GM12865 (cell line): Measurements from ENCODE around the gene EPHB2.

Experiments
- DNase-seq: peaks from one replicate; pipeline ENCODE4 v3.0.0; 2010; ENCODE audit warnings: low read depth
- H3K4me3 ChIP-seq: 2 replicates; pipeline ENCODE4 v1.5.1; 2011; ENCODE audit warnings: mild to moderate bottlenecking, low read depth, low read length, control low read depth
- CTCF ChIP-seq: IDR thresholded peaks from 2 replicates; pipeline ENCODE4 v1.5.1; 2011; ENCODE audit warnings: low read length, control low read depth, low read depth, inconsistent platforms; ENCODE audit not compliant: insufficient read depth; ENCODE audit errors: missing control alignments

EPHB2 gene

GRCh38 chr1:22966309-22966708, 255.7 kb downstream of the EPHB2 start:
- no peak for TF ChIP-seq CTCF
- no peak for DNase-seq
- H3K4me3 ChIP-seq = no peak overlapping the region

GRCh38 chr1:22967833-22968232, 257.2 kb downstream of the EPHB2 start:
- no peak for TF ChIP-seq CTCF
- H3K4me3 ChIP-seq = no peak overlapping the region
- DNase-seq = no peak

- DNase-seq = no peak
- H3K4me3 ChIP-seq = no peak overlapping the region
- TF ChIP-seq CTCF = no peak
Measured at GRCh38 chr1:22969304-22969709, 258.7 kb downstream of the EPHB2 start.

GRCh38 chr1:22970096-22970495, 259.5 kb downstream of the EPHB2 start:
- TF ChIP-seq CTCF = no peak
- no peak overlapping the region for H3K4me3 ChIP-seq
- no peak for DNase-seq
